Heart right ventricle (tissue), 16 donors: Measurements from ENCODE around the gene URM1. TPM values are rescaled to one million over a fixed set of nuclear protein-coding genes. Genes with fewer than 3 reads are reported as not detected.

Experiments
- ATAC-seq, 8 donors: fragments of 200-7000 bp; cut with Tn5 transposase; one replicate each; pipeline ENCODE4 v1.9.1; 2020; ENCODE audit warnings: mild to moderate bottlenecking in 8 of 8, moderate library complexity in 8 of 8, moderate number of reproducible peaks in 1 of 8
- DNase-seq, 2 donors: peaks; one replicate each; pipeline ENCODE4 v3.0.0-alpha.2; 2020
- H3K27ac ChIP-seq, 10 donors: fragments of 200-600 bp; sonication (generic) in 2 of 10; one replicate each; pipeline versions ENCODE4 v1.5.0 to v1.8.0; 2020 to 2022; ENCODE audit warnings: mild to moderate bottlenecking in 3 of 10
- H3K27me3 ChIP-seq, 7 donors: fragments of 200-600 bp; one replicate each; pipeline ENCODE4 v1.8.0; 2021 to 2022; ENCODE audit warnings: mild to moderate bottlenecking in 2 of 7
- H3K36me3 ChIP-seq, 9 donors: fragments of 200-600 bp; sonication (generic) in 1 of 9; one replicate each; pipeline versions ENCODE4 v1.5.0 to v1.8.0; 2020 to 2022; ENCODE audit warnings: mild to moderate bottlenecking in 2 of 9
- H3K4me1 ChIP-seq, 9 donors: fragments of 200-600 bp; sonication (generic) in 1 of 9; one replicate each; pipeline versions ENCODE4 v1.5.0 to v1.8.0; 2020 to 2022; ENCODE audit warnings: mild to moderate bottlenecking in 4 of 9
- H3K4me3 ChIP-seq, 10 donors: fragments of 200-600 bp; sonication (generic) in 2 of 10; one replicate each; pipeline versions ENCODE4 v1.5.0 to v1.8.0; 2020 to 2022; ENCODE audit warnings: mild to moderate bottlenecking in 7 of 10, moderate library complexity in 2 of 10
- H3K9me3 ChIP-seq, 11 donors: fragments of 200-600 bp in 10 of 11; sonication (generic) in 2 of 11; one replicate each; pipeline versions ENCODE4 v1.5.0 to v1.8.0; 2013 to 2022; ENCODE audit warnings: mild to moderate bottlenecking in 2 of 11, control low read depth in 1 of 11, moderate library complexity in 1 of 11
- WGBS, 2 donors: extraction: QIAGEN DNeasy Blood & Tissue Kit; methylation state at CpG; one replicate each; pipeline ENCODE4 v1.1.7; 2013; ENCODE audit warnings: inconsistent platforms in 1 of 2; 5-methylcytosine and 5-hydroxymethylcytosine counted together
- intact Hi-C, 10 donors: fragments of 100-400 bp; cut with DNase I; formaldehyde crosslinking; loops; one replicate each; pipeline versions ENCODE4 v1.11.1 to v1.14.2; 2022
- polyA plus RNA-seq, 2 donors: library from polyadenylated mRNA; stranded (reverse); fragments of 200-250 nt; gene quantifications; one replicate each; pipeline ENCODE4 v1.2.3, GENCODE V29; 2013
- total RNA-seq, 10 donors: library from RNA; stranded (reverse); fragmentation: NEBNext Ultra II Directional in 3 of 10; extraction: Animal tissue kit (Norgen Biotek cat#: 25700) in 3 of 10; gene quantifications; one replicate each; pipeline versions ENCODE4 v1.2.1 to v1.2.4, GENCODE V29; 2021 to 2023
- TF ChIP-seq, protein P1 (sequence below), 9 donors: fragments of 200-600 bp; sonication (generic) in 2 of 9; IDR thresholded peaks; one replicate each; pipeline versions ENCODE4 v1.5.0 to v1.8.0; 2021 to 2022; ENCODE audit warnings: antibody characterized with exemption in 9 of 9, mild to moderate bottlenecking in 5 of 9, moderate library complexity in 1 of 9
- donor health status: Arrhythmogenic right ventricular cardiomyopathy.
- donor health status: ischemic (EF 13 %, LVEDD 7.1; RV severe dilation, severe dysfunction).
- donor health status: healthy with polysubstance abuse.
- donor health status: DM: no; HTN: yes; CAD: no.
- donor health status: DM: no; HTN: no; CAD: no.
- donor health status: ischemic (EF 25% LVEDD 6.9; RV normal size, moderate dysfunction).
- donor health status: ischemic (EF 25% LVEDD 5.7; RV mildly dilated, moderate dysfunction).
- donor health status: healthy.
- donor health status: DM: yes; HTN: yes; CAD: no.
- donor health status: Ischemic cardiomyopathy.
- donor health status: ischemic (EF 35%, LVEDD 5.7; RV mildly dilated, moderate dysfunction).
- donor health status: nonischemic (EF 11% LVEDD 7.7; RV severe dilation, severe dysfunction).
- donor health status: DM: yes; HTN: yes; CAD: no.
- donor health status: PGD.
- donor health status: ischemic (EF 29% LVEDD 5.4; RV normal size, mild dysfunction).
- donor health status: nonischemic (EF 23%, LVEDD 6.1; RV moderate dilation, normal function).

The URM1 gene
- total and polyA plus RNA-seq, 12 donors = 18.7 to 75.7 (median 51.2) TPM

DNA sequence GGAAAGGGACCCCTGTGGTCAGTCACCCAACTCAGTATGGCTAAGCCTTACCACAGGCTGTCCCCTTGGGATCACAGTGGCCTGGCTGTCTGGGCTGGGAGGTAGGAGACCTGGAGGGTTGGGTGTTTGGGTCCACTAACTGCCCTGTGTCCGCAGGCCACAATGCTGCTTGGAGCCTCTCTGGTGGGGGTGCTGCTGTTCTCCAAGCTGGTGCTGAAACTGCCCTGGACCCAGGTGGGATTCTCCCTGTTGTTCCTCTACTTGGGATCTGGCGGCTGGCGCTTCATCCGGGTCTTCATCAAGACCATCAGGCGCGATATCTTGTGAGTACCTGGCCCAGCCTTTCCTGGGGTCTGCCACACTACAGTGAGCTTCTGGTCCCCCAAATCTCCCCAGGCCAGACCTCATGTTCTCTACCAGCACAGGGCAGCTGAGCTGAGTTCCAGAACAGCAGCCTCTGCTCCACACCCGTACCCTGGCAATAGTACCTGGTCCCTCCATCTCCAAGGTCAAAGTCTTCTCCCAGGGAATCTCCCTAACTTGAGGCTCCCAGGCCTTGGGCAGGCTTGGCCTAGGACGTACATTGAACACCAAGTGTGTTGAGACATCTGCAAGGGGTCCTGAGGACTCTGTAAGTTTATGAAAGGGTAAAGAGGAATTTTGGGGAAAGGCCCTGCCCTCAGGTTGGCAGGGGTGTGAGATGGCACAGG, 28.0 kb upstream of the URM1 start:
- H3K9me3 ChIP-seq = no peaks in the 10 kb centered on the region
- no peak overlapping the region for H3K27ac ChIP-seq
- TF ChIP-seq, protein P1, sequence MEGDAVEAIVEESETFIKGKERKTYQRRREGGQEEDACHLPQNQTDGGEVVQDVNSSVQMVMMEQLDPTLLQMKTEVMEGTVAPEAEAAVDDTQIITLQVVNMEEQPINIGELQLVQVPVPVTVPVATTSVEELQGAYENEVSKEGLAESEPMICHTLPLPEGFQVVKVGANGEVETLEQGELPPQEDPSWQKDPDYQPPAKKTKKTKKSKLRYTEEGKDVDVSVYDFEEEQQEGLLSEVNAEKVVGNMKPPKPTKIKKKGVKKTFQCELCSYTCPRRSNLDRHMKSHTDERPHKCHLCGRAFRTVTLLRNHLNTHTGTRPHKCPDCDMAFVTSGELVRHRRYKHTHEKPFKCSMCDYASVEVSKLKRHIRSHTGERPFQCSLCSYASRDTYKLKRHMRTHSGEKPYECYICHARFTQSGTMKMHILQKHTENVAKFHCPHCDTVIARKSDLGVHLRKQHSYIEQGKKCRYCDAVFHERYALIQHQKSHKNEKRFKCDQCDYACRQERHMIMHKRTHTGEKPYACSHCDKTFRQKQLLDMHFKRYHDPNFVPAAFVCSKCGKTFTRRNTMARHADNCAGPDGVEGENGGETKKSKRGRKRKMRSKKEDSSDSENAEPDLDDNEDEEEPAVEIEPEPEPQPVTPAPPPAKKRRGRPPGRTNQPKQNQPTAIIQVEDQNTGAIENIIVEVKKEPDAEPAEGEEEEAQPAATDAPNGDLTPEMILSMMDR (IDR thresholded peaks at IDR 0.05) = no peak
- intact Hi-C loops = loop anchor here in 4 of 10 donors (5.0 to 10.0 kb wide), 2 partner anchors 46 to 148 kb away; partner anchors contain the start of gene CIZ1 (in 3 of the 4)
- no peak overlapping the region for H3K4me3 ChIP-seq
- peaks cover 0 to 63% (median 43%) of the 10 kb centered on the region in 9 donors for H3K36me3 ChIP-seq
- H3K4me1 ChIP-seq = peaks cover 0 to 18% (median 13%) of the 10 kb centered on the region in 9 donors
- 96% methylated on average over 8 of the region's 8 CpGs for WGBS, 2 donors
- no peaks in the 10 kb centered on the region for H3K27me3 ChIP-seq
- ATAC-seq = no peak
- no peak for DNase-seq

GRCh38 chr9:128343855-128344254, 27.3 kb upstream of the URM1 start:
- no peak for ATAC-seq
- intact Hi-C loops = loop anchor here in 4 of 10 donors (5.0 to 10.0 kb wide), 2 partner anchors 47 to 149 kb away; partner anchors contain the start of gene CIZ1 (in 3 of the 4)
- no peaks in the 10 kb centered on the region for H3K27me3 ChIP-seq
- TF ChIP-seq, protein P1 (IDR thresholded peaks at IDR 0.05) = no peak
- no peaks in the 10 kb centered on the region for H3K9me3 ChIP-seq
- no peak overlapping the region for H3K4me3 ChIP-seq
- DNase-seq = no peak
- no peak overlapping the region for H3K27ac ChIP-seq
- H3K4me1 ChIP-seq = peaks cover 0 to 18% (median 13%) of the 10 kb centered on the region in 9 donors
- H3K36me3 ChIP-seq = peaks cover 0 to 70% (median 50%) of the 10 kb centered on the region in 9 donors
- WGBS, 2 donors = 98 to 99% methylated on average over 4 of the region's 4 CpGs

DNA sequence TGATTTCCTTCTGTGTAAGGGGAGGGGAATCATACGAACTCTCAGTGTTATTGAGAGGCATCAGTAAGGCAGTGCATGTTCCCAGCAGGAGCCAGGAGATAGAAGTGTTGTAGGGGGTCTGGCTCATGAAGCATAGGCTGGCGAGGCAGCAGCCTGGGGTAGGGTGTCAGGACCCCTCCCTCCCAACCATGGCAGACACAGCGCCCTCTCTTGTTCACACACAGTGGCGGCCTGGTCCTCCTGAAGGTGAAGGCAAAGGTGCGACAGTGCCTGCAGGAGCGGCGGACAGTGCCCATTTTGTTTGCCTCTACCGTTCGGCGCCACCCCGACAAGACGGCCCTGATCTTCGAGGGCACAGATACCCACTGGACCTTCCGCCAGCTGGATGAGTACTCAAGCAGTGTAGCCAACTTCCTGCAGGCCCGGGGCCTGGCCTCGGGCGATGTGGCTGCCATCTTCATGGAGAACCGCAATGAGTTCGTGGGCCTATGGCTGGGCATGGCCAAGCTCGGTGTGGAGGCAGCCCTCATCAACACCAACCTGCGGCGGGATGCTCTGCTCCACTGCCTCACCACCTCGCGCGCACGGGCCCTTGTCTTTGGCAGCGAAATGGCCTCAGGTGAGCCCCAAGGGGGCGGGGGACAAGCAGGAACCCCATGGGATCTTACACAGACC, 26.1 kb upstream of the URM1 start:
- no peak for ATAC-seq
- no peaks in the 10 kb centered on the region for H3K27me3 ChIP-seq
- H3K4me1 ChIP-seq = peaks cover 0 to 13% (median 11%) of the 10 kb centered on the region in 9 donors
- peaks cover 0 to 83% (median 50%) of the 10 kb centered on the region in 9 donors for H3K36me3 ChIP-seq
- H3K4me3 ChIP-seq = no peak overlapping the region
- 96 to 97% methylated on average over 28 of the region's 28 CpGs for WGBS, 2 donors
- no peak overlapping the region for H3K27ac ChIP-seq
- no peak for DNase-seq
- TF ChIP-seq, protein P1 (IDR thresholded peaks at IDR 0.05) = no peak
- intact Hi-C loops = loop anchor here in 4 of 10 donors (5.0 to 10.0 kb wide), 2 partner anchors 48 to 150 kb away; partner anchors contain the start of gene CIZ1 (in 3 of the 4)
- H3K9me3 ChIP-seq = no peaks in the 10 kb centered on the region

- H3K4me1 ChIP-seq = no peaks in the 10 kb centered on the region
- DNase-seq (no peak), ATAC-seq (no peak)
- TF ChIP-seq, protein P1 (IDR thresholded peaks at IDR 0.05) = no peak
- H3K27ac ChIP-seq = no peak overlapping the region
- H3K4me3 ChIP-seq = no peak overlapping the region
- 82 to 94% methylated on average over 2 of the region's 2 CpGs for WGBS, 2 donors
- H3K36me3 ChIP-seq = peaks cover 0 to 87% (median 43%) of the 10 kb centered on the region in 9 donors
- H3K9me3 ChIP-seq = no peaks in the 10 kb centered on the region
- H3K27me3 ChIP-seq = no peaks in the 10 kb centered on the region
- intact Hi-C loops = loop anchor here in 3 of 10 donors (10.0 kb wide), 1 partner anchor 154 kb away; the partner anchor contains the start of gene CIZ1 (in 3 of the 3)
Measured at GRCh38 chr9:128349125-128349524, 22.0 kb upstream of the URM1 start.
